Stimulated activated CD4-positive, alpha-beta T cell treated with anti-CD3 and anti-CD28 coated beads, Interleukin-12 subunit alpha, Interleukin-12 subunit beta, amount 100 ng/mL, for 24 hours (primary cell): ENCODE measurements around the gene BCL11A.

Source experiments
- DNase-seq, 2 experiments: peaks; one replicate each; pipeline ENCODE4 v3.0.0-alpha.2; 2020; ENCODE audit warnings: low read depth in 2 of 2

Gene BCL11A

DNA sequence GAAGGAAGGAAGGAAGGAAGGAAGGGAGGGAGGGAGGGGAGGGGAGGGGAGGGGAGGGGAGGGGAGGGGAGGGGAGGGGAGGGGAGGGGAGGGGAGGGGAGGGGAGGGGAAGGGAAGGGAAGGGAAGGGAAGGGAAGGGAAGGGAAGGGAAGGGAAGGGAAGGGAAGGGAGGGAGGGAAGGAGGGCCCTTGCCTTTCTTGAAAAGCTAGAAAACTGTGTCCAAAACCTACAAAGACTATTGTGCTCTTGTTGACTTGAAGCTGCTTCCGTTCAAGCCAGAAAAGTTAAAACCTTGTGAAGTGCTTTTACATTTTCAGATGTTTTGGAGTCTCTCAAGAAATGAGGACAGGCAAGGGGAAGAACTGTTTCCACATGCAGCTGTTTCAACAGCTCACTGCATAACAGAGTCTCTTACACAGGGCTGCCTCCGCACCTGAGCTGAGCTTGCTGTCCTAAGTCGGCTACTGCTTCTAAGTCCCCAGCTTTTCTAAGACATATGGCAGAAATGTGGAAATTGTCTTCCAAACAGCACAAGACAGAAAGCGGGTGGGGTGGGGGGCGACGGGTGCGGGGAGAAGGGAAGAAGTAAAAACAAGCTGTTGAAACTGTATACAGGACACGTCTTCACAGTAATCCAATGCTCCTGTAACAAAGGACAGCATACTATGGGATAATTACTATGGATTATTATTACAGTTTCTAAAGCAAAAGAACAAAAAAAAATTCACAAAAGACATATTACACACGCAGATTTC, 46.1 kb downstream of the BCL11A start:
- no peak for DNase-seq

DNA sequence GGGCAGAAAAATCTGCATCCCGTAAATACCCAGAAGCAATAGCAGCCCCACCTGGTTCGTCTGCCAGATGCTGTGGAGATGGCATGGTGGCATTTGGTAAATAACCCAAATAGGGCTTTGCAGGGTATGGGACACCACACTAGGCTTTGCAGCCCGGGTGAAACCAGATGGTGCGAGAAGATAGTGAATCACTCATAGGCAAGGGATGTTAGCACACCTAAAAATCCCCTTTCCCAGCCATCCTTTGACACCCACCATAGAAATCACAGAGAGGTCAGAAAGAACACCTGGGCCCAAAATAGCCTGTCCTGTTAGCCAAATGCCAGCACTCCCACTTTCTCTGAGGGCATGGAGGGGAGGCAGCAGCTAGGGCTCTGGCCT, 47.6 kb downstream of the BCL11A start:
- DNase-seq, result no peak

DNA sequence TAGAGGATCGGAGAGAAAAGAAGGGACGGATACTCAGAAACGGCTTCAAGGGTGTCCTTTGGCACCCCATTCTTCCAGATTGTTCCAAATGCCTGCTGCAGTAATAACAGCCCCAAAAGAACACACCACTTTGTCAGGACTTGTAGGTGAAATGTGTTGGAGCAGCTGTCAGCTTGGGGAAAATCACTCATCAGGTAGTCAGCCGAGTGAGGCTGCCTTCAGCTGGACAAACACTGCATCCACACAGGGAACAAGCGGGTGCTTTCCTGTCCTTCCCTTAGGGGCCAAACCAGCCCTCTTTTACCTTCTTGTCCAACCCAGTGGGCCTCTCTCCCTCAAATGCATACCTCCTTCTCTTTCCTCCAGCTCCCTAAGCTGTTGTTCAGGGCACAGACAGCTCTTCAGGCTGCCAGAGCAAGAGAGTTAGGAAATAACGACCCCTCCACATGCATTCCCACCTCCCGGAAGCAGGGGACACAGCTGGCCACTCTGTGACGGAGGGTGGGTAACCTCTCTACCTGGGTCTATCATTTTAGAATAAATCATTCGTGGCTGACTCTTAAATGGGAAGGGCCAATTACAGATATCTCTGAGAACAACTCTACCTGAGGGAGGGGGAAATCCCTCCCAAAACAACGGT, 48.1 kb downstream of the BCL11A start:
- no peak for DNase-seq

DNA sequence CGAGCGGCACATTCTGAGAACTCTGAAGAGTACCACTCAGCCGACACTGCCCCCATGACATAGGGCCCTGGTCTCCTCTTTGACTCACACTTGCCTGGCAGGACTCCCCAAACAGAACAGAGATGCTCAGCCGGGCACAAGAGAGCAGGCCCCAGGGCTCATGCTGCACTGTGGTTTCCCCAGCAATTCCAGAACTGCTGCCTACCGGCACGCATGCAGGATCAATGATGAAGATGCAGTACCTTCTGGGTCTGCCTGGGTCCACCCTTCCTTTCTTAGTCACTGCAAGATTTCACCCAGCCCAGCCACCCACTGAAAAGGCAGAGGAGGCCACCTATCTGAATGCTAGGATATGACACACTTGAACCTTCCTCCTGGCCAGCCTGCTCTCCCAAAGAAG, 49.4 kb downstream of the BCL11A start:
- DNase-seq, result no peak

DNA sequence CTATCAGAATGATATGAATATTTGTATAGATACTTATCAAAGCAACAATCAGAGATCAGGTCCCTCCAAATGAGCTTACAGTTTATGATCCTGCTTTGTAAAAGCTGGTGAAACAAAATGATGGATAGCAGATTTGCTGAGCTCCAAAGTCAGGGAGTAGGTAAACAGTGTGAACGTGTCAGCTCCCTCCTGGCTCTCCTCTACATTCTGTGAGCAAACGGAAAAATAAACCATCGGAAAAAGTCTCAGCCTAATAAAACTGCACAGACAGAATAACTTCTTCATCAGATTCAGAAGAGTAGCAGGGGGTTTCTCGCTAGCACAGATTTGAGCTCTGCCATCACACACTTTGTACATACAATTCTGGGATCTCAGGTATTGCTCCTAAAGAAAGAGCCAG, 51.3 kb downstream of the BCL11A start:
- DNase-seq, result no peak

DNA sequence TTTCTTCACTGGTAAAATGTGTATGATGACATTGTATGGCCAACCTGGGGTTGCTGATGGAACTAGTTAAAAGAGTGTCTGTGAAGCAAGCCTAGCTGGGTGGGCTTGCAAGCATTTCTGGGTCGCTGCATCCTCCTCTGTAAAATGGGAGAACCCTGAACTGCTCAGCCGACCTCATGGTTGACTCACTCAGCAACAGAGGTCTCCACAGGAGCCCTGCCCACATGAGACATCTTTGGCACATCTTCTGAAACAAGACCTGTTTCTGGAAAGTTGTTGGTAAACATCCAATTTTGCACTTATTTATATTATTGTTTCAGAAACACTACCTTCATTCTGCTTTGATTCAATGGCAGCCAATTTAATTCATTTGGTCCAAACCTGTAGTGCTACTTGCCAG, 52.6 kb downstream of the BCL11A start:
- DNase-seq, result no peak

DNA sequence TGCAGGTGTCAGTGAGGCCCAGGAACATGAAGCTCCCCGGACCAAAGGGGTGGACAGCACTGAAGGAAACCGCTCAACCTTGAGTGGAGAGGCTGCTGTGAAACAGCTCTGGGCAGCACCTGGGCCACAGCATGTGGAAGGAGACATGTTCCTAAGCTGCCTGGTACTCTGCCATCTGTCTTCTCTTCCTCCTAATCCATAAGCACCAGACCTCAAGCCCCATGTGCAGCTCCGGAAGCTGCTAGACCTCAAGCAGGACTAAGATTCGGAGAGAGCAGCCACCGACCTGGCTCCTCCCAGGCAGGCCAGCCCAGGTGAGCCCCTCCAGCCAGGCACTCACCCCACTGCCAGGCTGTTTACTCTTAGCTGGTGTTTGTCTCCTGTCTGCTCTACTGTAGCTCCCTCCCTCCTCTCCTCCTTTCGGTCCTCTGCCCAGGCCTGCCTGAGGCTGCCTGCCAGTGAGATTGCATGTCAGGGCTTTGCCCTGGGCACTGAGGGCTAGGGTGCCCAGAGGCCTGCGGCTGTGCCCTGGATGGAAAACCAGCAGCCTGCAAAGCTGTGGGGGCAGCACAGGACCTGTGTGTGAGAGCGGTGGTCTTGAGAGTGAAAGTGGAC, 53.7 kb downstream of the BCL11A start:
- DNase-seq, result no peak

DNA sequence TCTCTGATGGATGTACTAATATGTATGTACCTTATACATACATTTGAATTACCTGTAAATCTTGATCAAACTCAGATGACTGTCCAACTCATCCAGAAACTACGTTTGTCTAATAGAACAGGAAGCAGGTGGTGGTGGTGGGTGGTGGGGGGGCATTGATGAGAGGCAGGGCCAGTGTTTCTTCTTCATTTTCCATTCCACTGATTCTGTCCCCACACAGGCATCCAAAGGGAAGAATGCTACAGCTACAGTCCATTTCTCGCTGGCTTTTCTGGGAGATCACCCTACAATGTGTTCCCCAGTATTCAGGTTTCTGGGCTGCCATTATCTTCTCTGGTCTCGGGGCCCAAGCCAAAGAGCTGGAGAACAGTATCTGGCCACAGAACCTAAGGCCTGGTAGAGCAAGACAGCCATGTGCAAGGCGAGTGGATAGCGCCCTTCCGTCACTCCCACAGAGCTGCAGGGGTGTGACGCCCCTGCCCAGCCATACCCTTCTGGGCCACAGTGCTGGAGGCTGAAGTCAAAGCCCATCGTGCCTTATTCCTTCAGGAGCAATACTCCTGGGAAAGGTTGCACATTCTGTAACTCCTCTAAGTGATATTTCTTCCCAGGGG, 54.5 kb downstream of the BCL11A start:
- DNase-seq, result no peak

DNA sequence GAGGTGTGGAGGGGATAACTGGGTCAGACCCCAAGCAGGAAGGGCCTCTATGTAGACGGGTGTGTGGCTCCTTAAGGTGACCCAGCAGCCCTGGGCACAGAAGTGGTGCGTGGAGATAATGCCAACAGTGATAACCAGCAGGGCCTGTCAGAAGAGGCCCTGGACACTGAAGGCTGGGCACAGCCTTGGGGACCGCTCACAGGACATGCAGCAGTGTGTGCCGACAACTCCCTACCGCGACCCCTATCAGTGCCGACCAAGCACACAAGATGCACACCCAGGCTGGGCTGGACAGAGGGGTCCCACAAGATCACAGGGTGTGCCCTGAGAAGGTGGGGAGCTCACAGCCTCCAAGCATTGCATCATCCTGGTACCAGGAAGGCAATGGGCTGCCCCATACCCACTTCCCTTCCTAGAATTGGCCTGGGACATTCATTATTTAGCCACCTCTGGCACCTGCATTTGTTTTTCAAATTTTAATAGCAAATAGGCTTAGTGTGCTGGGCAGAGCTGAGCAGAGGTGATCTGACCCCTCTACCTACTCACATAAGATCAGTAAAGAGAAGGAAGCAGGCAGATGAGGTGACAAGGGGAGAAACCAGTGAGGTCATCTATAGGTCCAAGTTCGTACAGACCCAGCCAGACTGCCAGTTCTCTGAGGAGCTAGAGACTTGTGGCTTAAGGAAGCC, 55.2 kb downstream of the BCL11A start:
- DNase-seq, result no peak

DNA sequence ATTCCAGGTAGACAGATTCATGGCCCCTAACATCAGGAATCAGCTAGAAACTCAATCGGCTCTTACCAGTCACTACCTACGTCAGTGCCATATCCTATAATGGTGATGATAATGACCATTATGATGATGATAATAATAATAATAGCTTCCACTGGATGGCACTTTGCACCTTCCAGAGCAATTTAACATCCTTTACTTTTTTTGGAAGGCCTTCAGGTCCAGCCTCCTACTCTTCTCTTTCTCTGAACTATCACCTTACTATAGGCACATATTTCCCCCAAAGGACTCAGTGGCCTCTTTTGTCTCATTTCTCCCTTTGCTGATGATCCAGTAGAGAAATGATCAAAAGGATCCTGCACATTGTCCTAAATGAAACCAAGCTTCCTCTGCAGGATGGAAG, 56.0 kb downstream of the BCL11A start:
- no peak for DNase-seq

DNA sequence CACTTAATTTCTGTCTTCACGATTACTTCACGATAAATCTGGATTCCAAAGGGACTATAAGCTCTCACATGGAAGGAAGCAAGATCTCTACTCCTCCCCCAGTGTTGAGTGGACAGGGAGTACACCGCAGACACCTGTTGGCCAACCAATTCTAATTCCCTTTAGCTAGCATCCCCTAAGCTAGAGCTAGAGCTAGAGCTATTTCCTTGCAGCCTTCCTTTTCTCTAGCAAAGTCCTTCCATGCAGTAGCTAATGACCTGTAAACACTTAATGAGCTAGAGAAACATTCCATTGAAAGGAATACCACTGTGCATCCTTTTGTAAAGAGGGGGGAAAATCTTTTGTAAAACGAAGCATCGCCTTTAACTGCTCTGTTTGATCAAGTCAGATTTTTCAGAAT, 56.5 kb downstream of the BCL11A start:
- DNase-seq, result no peak

DNA sequence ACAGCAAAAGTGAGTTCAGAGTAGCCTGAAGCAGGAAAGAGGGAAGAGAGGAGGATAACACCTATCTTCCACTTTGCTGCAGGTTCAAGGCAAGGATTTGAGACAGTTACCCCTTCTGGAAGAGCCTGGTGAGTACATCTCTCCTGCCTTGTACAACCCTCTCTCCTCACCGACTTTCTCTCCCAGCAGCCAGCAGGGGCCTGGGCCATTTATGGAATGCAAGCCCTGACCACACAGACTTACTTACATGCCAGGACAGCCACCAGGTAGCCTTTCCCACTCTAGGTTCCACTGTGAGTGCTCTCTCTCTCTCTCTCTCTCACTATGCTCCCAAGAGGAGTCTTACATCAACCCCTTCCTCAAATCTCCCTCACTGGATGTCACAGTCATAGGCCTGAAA, 57.0 kb downstream of the BCL11A start:
- DNase-seq, result no peak

DNA sequence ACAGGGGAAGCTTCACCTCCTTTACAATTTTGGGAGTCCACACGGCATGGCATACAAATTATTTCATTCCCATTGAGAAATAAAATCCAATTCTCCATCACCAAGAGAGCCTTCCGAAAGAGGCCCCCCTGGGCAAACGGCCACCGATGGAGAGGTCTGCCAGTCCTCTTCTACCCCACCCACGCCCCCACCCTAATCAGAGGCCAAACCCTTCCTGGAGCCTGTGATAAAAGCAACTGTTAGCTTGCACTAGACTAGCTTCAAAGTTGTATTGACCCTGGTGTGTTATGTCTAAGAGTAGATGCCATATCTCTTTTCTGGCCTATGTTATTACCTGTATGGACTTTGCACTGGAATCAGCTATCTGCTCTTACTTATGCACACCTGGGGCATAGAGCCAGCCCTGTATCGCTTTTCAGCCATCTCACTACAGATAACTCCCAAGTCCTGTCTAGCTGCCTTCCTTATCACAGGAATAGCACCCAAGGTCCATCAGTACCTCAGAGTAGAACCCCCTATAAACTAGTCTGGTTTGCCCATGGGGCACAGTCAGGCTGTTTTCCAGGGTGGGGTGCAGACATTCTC, 58.3 kb downstream of the BCL11A start:
- DNase-seq, result no peak

DNA sequence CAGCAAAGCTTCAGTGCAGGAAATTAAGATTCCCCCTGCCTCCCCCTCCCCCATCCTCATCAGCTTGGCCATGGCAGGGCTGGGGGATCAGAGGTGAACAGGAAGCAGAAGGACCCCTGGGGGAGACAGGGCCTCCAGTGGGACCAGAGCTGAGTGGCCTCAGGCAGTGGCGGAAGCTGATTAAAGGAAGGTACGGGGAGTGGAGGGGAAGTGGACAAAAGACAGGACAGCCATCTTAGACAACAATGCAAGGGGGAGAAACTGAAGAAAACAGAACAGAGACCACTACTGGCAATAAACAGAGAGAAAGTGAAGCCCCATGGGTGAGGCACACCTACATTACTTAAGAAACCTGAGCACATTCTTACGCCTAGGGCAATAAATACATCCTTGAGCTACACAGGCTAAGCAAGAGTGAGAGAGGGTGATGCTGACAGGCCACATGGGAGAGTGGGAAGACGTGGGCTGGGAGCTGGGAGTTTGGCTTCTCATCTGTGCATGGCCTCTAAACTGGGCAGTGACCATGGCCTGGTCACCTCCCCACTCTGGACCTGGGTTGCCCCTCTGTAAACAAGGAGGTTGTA, 59.6 kb downstream of the BCL11A start:
- no peak for DNase-seq

DNA sequence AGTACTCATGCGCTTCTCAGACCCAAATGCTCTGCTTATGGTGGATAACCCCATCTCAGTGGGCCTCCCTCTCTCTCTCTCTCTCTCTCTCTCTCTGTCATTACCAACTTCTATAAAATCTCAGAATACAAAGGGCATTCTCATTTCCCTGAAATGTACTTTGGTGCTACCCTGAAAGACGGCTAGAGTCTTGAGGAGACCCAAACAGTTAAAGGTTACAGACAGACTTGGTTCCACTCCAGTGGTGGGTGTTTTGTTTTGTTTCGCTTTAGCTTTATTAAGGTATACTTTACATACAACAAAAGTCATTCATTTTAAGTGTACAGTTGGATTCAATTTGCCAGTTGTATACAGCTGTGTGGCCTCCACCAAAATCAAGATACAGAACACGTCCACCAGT, 60.9 kb downstream of the BCL11A start:
- DNase-seq, result no peak

DNA sequence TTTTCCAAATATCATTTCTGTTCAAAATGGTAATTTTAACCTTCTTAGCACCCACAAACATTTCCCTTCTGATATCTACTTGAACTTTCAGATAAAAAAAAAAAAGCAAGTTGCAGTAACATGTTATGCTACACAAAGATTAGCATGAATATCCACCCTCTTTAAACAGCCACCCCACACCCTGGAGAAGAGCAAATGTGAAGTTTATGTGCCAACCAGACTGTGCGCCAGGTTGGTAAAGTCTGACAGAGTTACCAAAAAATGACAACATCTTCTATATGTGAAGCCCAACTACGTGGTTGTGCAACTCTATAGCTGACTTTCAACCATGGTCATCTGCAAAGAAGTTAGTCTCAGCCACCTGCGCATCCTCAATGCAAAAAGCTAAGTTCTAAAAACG, 62.6 kb downstream of the BCL11A start:
- DNase-seq, result no peak

DNA sequence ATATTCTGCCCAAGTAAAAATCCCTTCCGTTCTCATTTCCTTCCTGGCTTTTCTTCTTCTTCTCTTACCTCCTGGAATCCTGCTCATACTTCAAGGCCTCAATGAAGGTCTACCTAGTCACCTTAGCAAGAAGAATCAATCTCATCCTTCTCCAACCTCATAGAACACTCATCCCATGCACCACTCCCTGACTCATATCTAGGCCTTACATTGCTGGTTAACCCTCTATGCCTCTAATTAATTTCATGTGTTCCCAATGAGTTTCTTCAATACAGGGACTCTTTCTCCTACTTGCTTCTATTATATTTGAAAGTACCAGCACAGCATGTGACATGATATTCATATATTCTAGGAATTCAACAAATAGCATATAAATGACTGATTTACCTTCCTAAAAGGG, 63.0 kb downstream of the BCL11A start:
- no peak for DNase-seq

DNA sequence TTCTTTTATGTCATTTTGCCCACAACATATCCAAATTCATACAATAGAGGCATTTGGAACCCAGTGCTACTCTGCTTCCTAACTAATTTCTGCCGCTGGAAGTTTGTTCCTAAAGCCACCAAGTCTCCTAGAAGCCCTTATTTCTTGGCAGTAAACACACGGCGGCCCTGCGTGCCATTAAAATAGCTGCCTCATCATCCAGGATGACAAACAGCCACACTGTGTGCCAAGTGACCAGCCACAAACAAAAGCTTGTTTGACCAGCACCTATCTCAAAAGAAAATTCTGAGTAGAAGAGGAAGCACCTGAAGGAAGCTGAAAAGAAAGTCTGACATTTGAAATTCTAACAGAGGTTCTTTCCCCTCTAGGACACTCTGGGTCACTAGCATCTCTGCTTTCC, 64.2 kb downstream of the BCL11A start:
- DNase-seq, result no peak

DNA sequence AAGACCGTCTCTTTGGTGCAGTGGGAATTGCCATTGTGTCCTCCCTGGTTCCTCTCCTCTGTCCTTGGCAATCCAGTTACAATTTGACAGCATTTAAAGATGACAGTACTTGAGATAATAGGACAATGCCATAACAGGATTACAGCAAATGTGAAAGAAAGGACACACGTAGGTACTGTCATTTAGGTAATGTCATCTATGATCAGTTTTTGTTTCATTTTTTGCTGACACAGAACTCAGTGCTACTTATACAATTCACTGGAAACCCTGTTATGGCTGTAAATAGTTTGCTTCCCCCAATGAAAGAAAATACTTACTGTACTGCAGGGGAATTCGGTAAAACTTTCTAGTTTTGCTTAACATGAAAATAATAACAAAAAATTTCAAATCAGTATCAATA, 65.2 kb downstream of the BCL11A start:
- DNase-seq, result no peak

DNA sequence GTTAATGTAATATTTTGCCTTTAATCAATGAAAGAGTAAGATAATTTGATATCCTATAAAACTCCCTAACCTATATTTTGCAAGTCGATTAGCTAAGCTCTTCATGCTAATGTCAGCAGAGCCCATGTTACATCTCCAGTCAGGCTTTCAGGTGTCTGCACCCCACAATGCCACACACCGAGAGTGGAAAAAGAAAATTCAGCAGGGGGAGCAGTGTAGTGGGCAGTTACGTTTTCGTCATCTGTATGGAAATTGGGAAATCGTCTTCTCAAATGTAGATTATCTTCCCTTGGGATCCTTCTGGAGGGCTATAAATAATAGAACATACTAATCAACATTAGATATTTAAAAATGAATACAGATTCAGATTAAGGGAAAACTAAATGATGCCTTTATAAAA, 66.3 kb downstream of the BCL11A start:
- no peak for DNase-seq

DNA sequence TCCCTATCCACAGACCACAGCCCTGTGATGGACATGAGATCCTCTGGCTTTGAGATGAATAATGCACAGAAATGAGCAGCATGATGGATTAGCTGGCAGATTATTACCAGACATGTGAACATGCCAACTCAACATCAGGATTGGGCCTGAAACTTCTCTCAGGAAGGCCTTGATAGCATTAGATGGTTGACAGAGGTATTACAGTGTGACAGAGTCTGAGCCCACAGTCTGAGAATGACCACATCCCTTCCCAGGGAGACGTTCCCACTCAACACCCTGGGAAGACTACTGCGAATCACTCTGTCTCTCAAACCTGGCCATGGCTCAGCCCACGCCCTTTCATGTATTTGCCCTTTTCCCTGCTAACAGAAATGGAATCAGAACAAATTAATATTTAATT, 66.9 kb downstream of the BCL11A start:
- DNase-seq, result no peak

DNA sequence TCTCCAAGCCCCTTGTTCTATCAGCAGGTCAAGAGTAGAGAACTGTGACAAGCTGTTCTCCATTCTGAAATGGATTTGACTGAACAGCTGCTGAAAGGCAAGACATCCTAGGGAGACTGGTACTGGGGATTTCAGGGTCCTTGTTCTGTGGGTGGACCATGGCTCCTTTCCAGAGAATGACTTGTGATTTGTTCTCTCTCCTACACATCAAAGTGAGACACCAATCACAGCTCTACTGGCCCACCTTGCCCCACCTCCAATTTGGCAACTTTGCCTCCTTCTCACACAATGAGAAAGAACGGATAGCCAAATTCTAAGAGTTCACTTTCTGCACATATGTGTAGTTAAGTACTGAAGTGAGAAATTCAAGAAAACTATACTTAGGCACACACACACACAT, 67.4 kb downstream of the BCL11A start:
- DNase-seq, result no peak
